KMS-11 (cell line): ENCODE measurements around the gene IFT74.

Experiments
- H2AFZ ChIP-seq: fragments of 200-600 bp; sonication (generic); 2 replicates; pipeline ENCODE4 v1.6.1; 2016; ENCODE audit warnings: antibody characterized with exemption, mixed run types, low read depth
- H3K27ac ChIP-seq: fragments of 200-600 bp; sonication (generic); 2 replicates; pipeline ENCODE4 v1.6.1; 2016; ENCODE audit warnings: mild to moderate bottlenecking, mixed run types
- H3K27me3 ChIP-seq: fragments of 200-600 bp; sonication (generic); 2 replicates; pipeline ENCODE4 v1.6.1; 2017; ENCODE audit warnings: mild to moderate bottlenecking, low read depth, mixed run types, moderate library complexity; ENCODE audit not compliant: insufficient read depth
- H3K36me3 ChIP-seq: fragments of 200-600 bp; sonication (generic); 2 replicates; pipeline ENCODE4 v1.6.1; 2017; ENCODE audit warnings: mild to moderate bottlenecking, mixed run types; ENCODE audit not compliant: insufficient read depth
- H3K4me1 ChIP-seq: fragments of 200-600 bp; sonication (generic); 2 replicates; pipeline ENCODE4 v1.6.1; 2016; ENCODE audit warnings: mild to moderate bottlenecking, low read depth, mixed run types; ENCODE audit not compliant: poor library complexity, severe bottlenecking
- H3K4me2 ChIP-seq: fragments of 200-600 bp; sonication (generic); 2 replicates; pipeline ENCODE4 v1.7.0; 2016; ENCODE audit warnings: mild to moderate bottlenecking, mixed run types
- H3K4me3 ChIP-seq: fragments of 200-600 bp; sonication (generic); IDR thresholded peaks from 2 replicates; pipeline ENCODE4 v1.6.1; 2017; ENCODE audit warnings: low read depth, low read length, mixed read lengths; ENCODE audit not compliant: insufficient read depth
- H3K79me2 ChIP-seq: fragments of 200-600 bp; sonication (generic); 2 replicates; pipeline ENCODE4 v1.6.1; 2016; ENCODE audit warnings: low read depth, mixed run types; ENCODE audit not compliant: insufficient read depth
- H3K9ac ChIP-seq: fragments of 200-600 bp; sonication (generic); 2 replicates; pipeline ENCODE4 v1.6.1; 2016; ENCODE audit warnings: mild to moderate bottlenecking, mixed run types
- H4K20me1 ChIP-seq: fragments of 200-600 bp; sonication (generic); 2 replicates; pipeline ENCODE4 v1.6.1; 2016; ENCODE audit warnings: mild to moderate bottlenecking, mixed run types; ENCODE audit not compliant: insufficient read depth
- CTCF ChIP-seq: fragments of 200-600 bp; sonication (generic); conservative IDR thresholded peaks from 2 replicates; pipeline ENCODE4 v1.6.1; 2017; ENCODE audit warnings: low read depth, mild to moderate bottlenecking, antibody characterized with exemption, low read length, moderate library complexity, mixed read lengths

Gene IFT74

GRCh38 chr9:26955921-26956859 lies at the start of gene IFT74:
Gene IFT74, plus strand, starts transcription at chr9:26956412. Its CDS starts 5,556 bp downstream, at chr9:26961968.
- H3K36me3 ChIP-seq, result no peaks in the 10 kb centered on the region
- no peak for TF ChIP-seq CTCF
- H3K4me3 ChIP-seq, result no peak within 1 kb of the TSS
- H3K27me3 ChIP-seq, result no peaks in the 10 kb centered on the region
- no peaks in the 10 kb centered on the region for H4K20me1 ChIP-seq
- H3K9ac ChIP-seq, result no peak within 1 kb of the TSS
- H2AFZ ChIP-seq, result no peak within 1 kb of the TSS
- no peak within 1 kb of the TSS for H3K4me2 ChIP-seq
- H3K4me1 ChIP-seq, result no peaks in the 10 kb centered on the region
- H3K79me2 ChIP-seq, result no peaks in the 10 kb centered on the region
- H3K27ac ChIP-seq, result no peak within 1 kb of the TSS

GRCh38 chr9:26913138-26913668 lies 43.0 kb upstream of the IFT74 start:
- no peak overlapping the region for H3K4me3 ChIP-seq
- H2AFZ ChIP-seq, result no peak overlapping the region
- no peaks in the 10 kb centered on the region for H3K27me3 ChIP-seq
- peaks cover 4% of the 10 kb centered on the region; the same call in 1 of the 2 replicates for H3K36me3 ChIP-seq
- no peak overlapping the region for H3K27ac ChIP-seq
- TF ChIP-seq CTCF, result no peak
- no peak overlapping the region for H3K4me2 ChIP-seq
- no peaks in the 10 kb centered on the region for H3K4me1 ChIP-seq
- no peak overlapping the region for H3K9ac ChIP-seq
- H3K79me2 ChIP-seq, result 0 out of 2 replicates have a peak, but pooled peaks cover 3% of the 10 kb centered on the region
- no peaks in the 10 kb centered on the region for H4K20me1 ChIP-seq

- no peaks in the 10 kb centered on the region for H3K4me1 ChIP-seq
- H3K4me2 ChIP-seq, result no peak overlapping the region
- no peaks in the 10 kb centered on the region for H3K27me3 ChIP-seq
- H4K20me1 ChIP-seq, result no peaks in the 10 kb centered on the region
- peaks cover 10% of the 10 kb centered on the region; the same call in 1 of the 2 replicates for H3K36me3 ChIP-seq
- H3K27ac ChIP-seq, result no peak overlapping the region
- H3K4me3 ChIP-seq, result no peak overlapping the region
- no peak overlapping the region for H2AFZ ChIP-seq
- no peak for TF ChIP-seq CTCF
- H3K9ac ChIP-seq, result no peak overlapping the region
- no peaks in the 10 kb centered on the region for H3K79me2 ChIP-seq
Observed at GRCh38 chr9:26919698-26920097, 36.5 kb upstream of the IFT74 start.

- Histone ChIP-seq H3K36me3 (peaks cover 10% of the 10 kb centered on the region; the same call in 1 of the 2 replicates), H3K9ac (no peak overlapping the region)
Observed at GRCh38 chr9:26925609-26926008, 30.6 kb upstream of the IFT74 start.

More at GRCh38 chr9:26925609-26926008, 30.6 kb upstream of the IFT74 start:
- no peaks in the 10 kb centered on the region for H4K20me1 ChIP-seq
- no peak overlapping the region for H3K4me3 ChIP-seq
- H3K27ac ChIP-seq, result no peak overlapping the region
- no peak for TF ChIP-seq CTCF
- H3K79me2 ChIP-seq, result peaks cover 4% of the 10 kb centered on the region; the same call in 1 of the 2 replicates
- H3K4me2 ChIP-seq, result no peak overlapping the region
- no peaks in the 10 kb centered on the region for H3K27me3 ChIP-seq
- H2AFZ ChIP-seq, result no peak overlapping the region
- H3K4me1 ChIP-seq, result no peaks in the 10 kb centered on the region
